Measurements from ENCODE around the gene EBF3.

GRCh38 chr10:129904323-129904722, 59.8 kb downstream of the EBF3 start:
- no peak for TF ChIP-seq POLR2AphosphoS5 (IDR thresholded peaks at IDR 0.05; ENCODE audit: low read depth, low read length)
- TF ChIP-seq POLR2A (IDR thresholded peaks at IDR 0.05; ENCODE audit: low read depth, low read length), result no peak

All from GM12892 (cell line).